GM18519 (cell line): ENCODE results near the gene RBM12.
"Not testable (repeated sequence)": the region's sequence is repeated elsewhere in the genome, so short reads cannot be mapped to it uniquely, and the experiment has no call there.

Experiments used
- ATAC-seq: cut with Tn5 transposase; IDR thresholded peaks from one replicate; pipeline ENCODE4 v1.9.1; 2021; ENCODE audit warnings: mild to moderate bottlenecking, moderate library complexity; ENCODE audit not compliant: unreplicated experiment, low FRiP score

The RBM12 gene

DNA sequence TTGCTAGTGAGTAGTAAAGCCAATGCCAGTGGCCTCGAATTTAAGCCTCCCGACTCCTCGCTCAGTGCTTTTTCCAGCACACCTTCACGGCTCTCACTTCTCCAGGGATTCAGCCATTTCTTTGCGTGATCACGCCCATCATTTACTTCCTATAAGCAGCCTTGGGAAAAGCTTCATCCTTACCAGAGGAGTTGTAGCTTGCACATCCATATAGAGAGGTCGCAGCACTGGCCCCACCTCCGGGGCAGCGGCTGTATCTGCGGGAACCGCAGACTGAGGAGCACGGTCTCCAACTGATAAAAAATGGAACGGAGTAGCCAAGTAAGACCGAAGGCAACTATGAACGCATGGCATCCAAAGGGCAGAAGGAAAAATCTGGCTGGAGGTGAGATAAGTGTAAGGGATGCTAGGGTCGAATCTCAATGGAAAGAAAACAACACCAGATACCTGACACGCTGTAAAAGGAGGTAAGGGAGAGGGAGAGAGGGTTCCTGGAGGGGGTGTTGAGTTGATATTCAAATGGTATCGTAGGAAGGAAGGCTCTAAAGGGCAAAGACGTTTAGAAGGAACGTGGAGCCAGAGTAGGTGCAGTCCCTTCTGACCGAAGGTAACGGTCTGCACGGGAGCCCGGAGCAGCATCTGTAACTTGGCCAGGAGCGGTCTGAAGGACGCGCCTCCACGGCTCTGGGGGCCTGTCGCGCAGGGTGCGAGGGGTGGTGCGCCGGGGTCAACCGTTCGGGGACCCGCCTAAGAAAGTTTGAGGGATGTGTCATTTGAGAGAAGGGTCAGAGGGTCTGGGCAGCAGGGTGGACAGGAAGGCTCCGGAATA, 33.8 kb upstream of the RBM12 start:
- ATAC-seq, result no peak

DNA sequence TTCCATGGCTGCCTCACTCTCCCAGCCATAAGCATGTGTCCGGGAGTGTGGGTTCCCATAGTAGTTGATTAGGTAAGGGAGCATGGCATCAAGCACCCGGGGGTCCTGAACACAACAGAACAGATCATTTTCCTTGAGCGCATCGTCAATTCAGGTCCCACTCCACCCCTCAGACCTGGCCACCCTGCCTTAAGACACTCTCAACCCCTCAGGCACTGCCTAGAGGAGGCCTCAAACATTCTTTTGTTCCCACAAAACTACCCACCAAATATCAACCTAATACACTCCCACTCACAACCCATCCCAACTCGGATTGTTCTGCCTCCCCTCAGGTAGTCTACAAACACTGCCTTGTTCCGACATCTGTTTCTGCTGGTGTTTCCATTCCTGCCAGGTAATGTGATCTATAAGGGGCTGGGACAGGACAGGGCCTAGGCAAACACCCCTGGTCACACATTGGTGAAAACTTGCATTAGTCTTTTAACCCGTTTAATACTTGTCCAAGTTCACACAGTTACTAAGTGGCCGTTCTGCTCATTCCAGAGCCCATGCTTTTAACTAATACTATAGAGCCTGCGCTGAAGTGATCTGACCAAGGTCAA, 33.1 kb upstream of the RBM12 start:
- no peak for ATAC-seq

GRCh38 chr20:35695978-35696377, 31.3 kb upstream of the RBM12 start:
- no peak for ATAC-seq

- ATAC-seq, result no peak
Observed at GRCh38 chr20:35695245-35695749, 30.6 kb upstream of the RBM12 start.

- no peak for ATAC-seq
Observed at GRCh38 chr20:35690265-35690664, 25.6 kb upstream of the RBM12 start.

- not testable (repeated sequence) for ATAC-seq
Observed at GRCh38 chr20:35686872-35687271, 22.2 kb upstream of the RBM12 start.

DNA sequence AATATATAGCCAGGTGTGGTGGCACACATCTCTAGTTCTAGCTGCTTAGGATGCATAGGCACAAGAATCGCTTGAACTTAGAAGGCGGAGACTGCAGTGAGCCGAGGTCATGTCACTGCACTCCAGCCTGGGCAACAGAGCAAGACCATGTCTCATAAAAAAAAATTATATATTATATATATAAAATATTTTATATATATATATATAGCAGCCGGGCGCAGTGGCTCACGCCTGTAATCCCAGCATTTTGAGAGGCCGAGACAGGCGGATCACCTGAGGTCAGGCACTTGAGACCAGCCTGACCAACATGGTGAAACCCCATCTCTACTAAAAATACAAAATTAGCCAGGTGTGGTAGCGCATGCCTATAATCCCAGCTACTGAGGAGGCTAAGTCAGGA, 20.7 kb upstream of the RBM12 start:
- not testable (repeated sequence) for ATAC-seq

GRCh38 chr20:35681960-35682359, 17.3 kb upstream of the RBM12 start:
- ATAC-seq, result no peak

DNA sequence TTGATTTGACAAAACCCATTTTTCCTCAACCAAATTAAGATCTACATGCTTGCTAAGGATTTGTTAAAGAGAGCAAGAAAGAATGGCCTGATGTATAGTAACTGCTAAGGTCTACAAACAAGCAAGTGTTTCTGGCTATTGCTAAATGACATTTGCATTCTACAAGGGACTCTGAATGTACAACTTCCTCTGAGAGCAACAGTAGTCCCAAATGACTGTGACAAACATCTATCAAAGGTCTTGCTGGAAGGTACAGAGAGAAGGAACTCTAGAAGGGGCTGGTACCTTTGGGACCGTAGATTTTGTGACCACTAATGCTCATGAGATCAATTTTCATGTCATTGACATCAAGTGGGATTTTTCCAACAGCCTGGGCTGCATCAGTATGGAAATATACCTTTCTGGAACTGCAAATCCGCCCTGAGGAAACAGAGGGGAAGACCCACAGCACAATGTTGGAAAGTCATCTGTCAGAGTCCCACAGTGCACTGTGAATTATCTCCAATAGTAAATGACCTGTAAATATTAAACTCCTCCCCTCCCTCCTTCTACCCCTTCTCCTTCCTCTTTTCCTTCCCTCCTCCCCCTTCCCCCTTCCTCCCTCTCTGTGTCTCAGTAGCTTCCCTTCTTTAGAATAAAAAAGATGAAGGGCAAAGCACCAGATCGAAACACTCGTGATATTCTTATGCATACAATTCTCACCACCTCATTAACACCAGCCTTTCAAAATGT, 15.9 kb upstream of the RBM12 start:
- ATAC-seq, result no peak

GRCh38 chr20:35674921-35675320, 10.2 kb upstream of the RBM12 start:
- no peak for ATAC-seq

DNA sequence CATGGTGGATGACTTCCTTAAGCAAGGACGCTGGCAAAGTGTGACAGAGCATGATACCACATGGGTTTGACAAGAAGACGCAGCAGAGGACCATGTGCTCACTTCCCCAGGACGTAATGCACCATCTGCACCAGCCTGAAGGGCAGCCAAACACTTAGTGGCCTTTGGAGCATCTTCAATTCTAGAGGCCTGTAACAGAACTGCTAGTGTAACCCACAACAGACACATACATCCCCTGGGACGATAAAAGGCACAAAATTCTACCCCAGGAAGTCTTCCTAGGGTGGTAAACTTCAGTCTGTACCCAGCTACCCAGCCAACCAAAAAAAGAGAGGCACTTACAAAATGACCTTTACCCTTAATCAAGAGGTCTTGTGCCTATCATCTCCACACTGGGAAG, 9.2 kb upstream of the RBM12 start:
- ATAC-seq, result no peak

DNA sequence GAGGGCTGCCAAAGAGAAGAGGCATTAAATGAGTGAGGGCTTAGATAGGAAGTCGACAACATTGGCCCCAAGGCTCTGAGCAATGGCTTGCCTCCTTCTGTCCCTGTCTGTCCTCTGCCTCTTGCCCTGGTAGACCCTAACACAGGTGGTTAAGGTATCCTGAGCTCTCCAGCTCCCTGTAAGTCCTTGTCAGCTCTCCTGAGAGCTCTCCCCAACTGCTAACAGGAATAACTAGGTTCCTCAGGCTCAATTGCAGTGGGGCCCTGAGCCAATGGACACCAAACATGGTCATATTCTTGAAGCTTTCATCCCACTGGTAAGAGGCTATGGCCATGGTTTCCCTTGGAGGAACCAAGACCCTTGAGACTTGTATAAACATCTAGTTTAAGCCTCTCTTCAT, 5.0 kb upstream of the RBM12 start:
- ATAC-seq, result no peak

GRCh38 chr20:35669221-35669620, 4.5 kb upstream of the RBM12 start:
- no peak for ATAC-seq

DNA sequence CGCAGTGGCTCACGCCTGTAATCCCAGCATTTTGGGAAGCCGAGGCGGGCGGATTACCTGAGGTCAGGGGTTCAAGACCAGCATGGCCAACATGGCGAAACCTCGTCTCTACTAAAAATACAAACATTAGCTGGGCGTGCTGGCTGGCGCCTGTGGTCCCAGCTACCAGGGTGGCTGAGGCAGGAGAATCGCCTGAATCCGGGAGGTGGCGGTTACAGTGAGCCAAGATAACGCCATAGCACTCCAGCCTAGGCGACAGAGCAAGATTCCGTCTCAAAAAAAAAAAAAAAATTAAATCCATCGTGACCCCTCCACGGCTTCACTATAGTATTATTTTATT, 1.2 kb upstream of the RBM12 start:
- no peak for ATAC-seq

GRCh38 chr20:35663516-35664465, 909 bp downstream of the RBM12 start:
- ATAC-seq, result no peak

- no peak for ATAC-seq
Observed at GRCh38 chr20:35662551-35662950, 2.1 kb downstream of the RBM12 start.

DNA sequence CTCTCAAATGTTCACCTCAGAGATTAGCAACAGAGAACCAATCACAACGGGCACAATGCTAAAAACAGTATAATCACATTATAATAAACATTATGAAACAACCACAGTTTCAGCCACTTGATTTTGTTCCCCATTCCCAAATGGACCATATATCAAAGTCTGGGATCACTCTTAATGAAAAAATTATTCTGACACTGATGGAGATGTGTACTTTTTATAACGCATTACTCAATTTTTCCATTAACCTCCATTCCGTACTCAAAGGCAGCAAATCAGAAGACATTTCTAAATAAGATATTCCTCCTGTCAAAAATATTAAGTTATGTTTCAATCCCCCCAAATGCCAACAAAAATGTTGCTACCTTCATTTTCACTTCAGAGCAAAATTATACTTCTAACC, 2.8 kb downstream of the RBM12 start:
- ATAC-seq, result no peak

DNA sequence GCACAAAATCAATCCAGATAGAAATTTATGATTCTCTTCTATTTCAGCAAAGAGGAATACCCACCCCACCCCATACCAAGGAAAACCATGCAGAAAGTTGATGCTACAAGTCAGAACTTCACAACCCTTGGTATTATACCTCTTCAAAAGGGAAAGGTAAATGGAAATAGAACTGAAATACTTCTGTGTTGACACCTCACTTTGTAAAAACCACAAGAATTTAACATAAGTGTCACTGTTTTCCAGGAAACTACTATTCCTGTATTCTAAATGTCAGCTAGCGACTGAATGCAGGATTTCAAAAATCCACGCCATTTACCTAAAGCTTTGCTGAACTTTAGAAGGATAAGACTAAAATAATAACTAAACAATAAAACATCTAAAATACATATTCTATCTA, 3.6 kb downstream of the RBM12 start:
- no peak for ATAC-seq

- no peak for ATAC-seq
Observed at GRCh38 chr20:35660122-35660937, 4.4 kb downstream of the RBM12 start.

DNA sequence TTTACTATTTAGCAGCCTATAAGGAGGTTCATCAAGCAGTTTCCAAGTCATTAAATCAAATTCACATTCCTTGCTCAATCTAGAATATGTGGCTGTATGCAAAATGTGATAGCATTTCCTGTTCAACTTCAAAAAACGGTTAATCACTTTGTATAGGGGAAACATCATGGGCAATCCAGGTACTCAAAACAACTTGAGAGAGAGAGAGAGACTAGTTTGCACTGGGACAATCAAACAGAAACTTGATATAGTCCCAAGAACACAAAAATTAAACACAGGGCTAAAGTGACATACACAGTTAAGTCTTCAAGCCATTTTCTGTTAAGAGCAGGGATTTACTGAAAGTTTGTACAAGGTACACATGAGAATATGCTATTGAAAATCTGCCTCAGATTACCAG, 7.4 kb downstream of the RBM12 start:
- no peak for ATAC-seq
